Astrocyte (in vitro differentiated cells and primary cell): ENCODE measurements around the gene MEIKIN. TPM values are rescaled to one million over a fixed set of nuclear protein-coding genes. Genes with fewer than 3 reads are reported as not detected.
"Not testable (repeated sequence)": the region's sequence is repeated elsewhere in the genome, so short reads cannot be mapped to it uniquely, and the experiment has no call there.

Experiments used
- DNase-seq: peaks from one replicate; pipeline ENCODE4 v3.0.0-alpha.2; 2010; ENCODE audit warnings: low read depth
- FAIRE-seq: peaks from 2 replicates; lab custom pipeline; 2011; peaks lifted over from hg19 to GRCh38; lab: Jason Lieb, UNC
- H2AFZ ChIP-seq: 2 replicates; pipeline ENCODE4 v1.6.0; 2012; ENCODE audit warnings: low read depth, low read length, inconsistent platforms
- H3K27ac ChIP-seq: 2 replicates; pipeline ENCODE4 v1.5.1; 2011; ENCODE audit warnings: low read depth, low read length, inconsistent platforms
- H3K27me3 ChIP-seq: 2 replicates; pipeline ENCODE4 v1.6.0; 2011; ENCODE audit warnings: low read length, inconsistent platforms; ENCODE audit not compliant: insufficient read depth
- H3K36me3 ChIP-seq: 2 replicates; pipeline ENCODE4 v1.5.1; 2011; ENCODE audit warnings: low read length, inconsistent platforms; ENCODE audit not compliant: insufficient read depth
- H3K4me1 ChIP-seq: 2 replicates; pipeline ENCODE4 v1.5.1; 2011; ENCODE audit warnings: low read length, inconsistent platforms; ENCODE audit not compliant: insufficient read depth
- H3K4me2 ChIP-seq: 2 replicates; pipeline ENCODE4 v1.6.0; 2012; ENCODE audit warnings: low read length, inconsistent platforms
- H3K4me3 ChIP-seq: 2 replicates; pipeline ENCODE4 v1.5.1; 2011; ENCODE audit warnings: low read depth, mild to moderate bottlenecking, low read length, inconsistent platforms; ENCODE audit not compliant: insufficient read depth
- H3K79me2 ChIP-seq: 2 replicates; pipeline ENCODE4 v1.6.0; 2012; ENCODE audit warnings: mild to moderate bottlenecking, low read length, inconsistent platforms; ENCODE audit not compliant: insufficient read depth
- H3K9ac ChIP-seq: 2 replicates; pipeline ENCODE4 v1.6.0; 2012; ENCODE audit warnings: mild to moderate bottlenecking, low read length, inconsistent platforms
- H3K9me3 ChIP-seq: 2 replicates; pipeline ENCODE4 v1.5.1; 2012; ENCODE audit warnings: low read depth, mild to moderate bottlenecking, low read length, inconsistent platforms; ENCODE audit not compliant: insufficient read depth
- H4K20me1 ChIP-seq: 2 replicates; pipeline ENCODE4 v1.6.0; 2012; ENCODE audit warnings: low read length, inconsistent platforms; ENCODE audit not compliant: insufficient read depth
- H3K27ac Mint-ChIP-seq: one replicate; pipeline ENCODE4 v1.8.0; 2021; ENCODE audit warnings: mild to moderate bottlenecking, mixed read lengths; ENCODE audit not compliant: unreplicated experiment
- H3K27me3 Mint-ChIP-seq: one replicate; pipeline ENCODE4 v1.8.0; 2021; ENCODE audit warnings: low read depth, mixed read lengths; ENCODE audit not compliant: unreplicated experiment
- H3K36me3 Mint-ChIP-seq: one replicate; pipeline ENCODE4 v1.8.0; 2021; ENCODE audit warnings: low read depth, mixed read lengths; ENCODE audit not compliant: unreplicated experiment
- H3K4me1 Mint-ChIP-seq: one replicate; pipeline ENCODE4 v1.8.0; 2021; ENCODE audit warnings: low read depth, mixed read lengths; ENCODE audit not compliant: unreplicated experiment
- H3K4me3 Mint-ChIP-seq: one replicate; pipeline ENCODE4 v1.8.0; 2021; ENCODE audit warnings: mild to moderate bottlenecking, moderate library complexity, mixed read lengths; ENCODE audit not compliant: unreplicated experiment
- H3K9me3 Mint-ChIP-seq: one replicate; pipeline ENCODE4 v1.8.0; 2021; ENCODE audit warnings: mild to moderate bottlenecking, mixed read lengths; ENCODE audit not compliant: unreplicated experiment
- CTCF ChIP-seq: IDR thresholded peaks from 2 replicates; pipeline ENCODE4 v1.5.1; 2011; ENCODE audit warnings: low read depth, mild to moderate bottlenecking, inconsistent platforms, low read length, moderate library complexity; ENCODE audit not compliant: insufficient read depth
- EZH2 ChIP-seq: IDR thresholded peaks from 2 replicates; pipeline ENCODE4 v1.6.1; 2012; ENCODE audit warnings: mild to moderate bottlenecking, low read length, inconsistent platforms; ENCODE audit not compliant: insufficient read depth
- total RNA-seq: library from RNA; stranded (reverse); gene quantifications from 2 replicates; pipeline ENCODE4 v1.2.1, GENCODE V29; 2021

MEIKIN gene
- total RNA-seq, 1 donor from 2014 or later, result not detected

GRCh38 chr5:131846536-131846935 lies 98.9 kb downstream of the MEIKIN start:
- Mint-ChIP-seq H3K36me3 (no peaks in the 10 kb centered on the region), H3K27ac (no peak overlapping the region), H3K4me3 (no peak overlapping the region), H3K27me3 (no peaks in the 10 kb centered on the region), H3K4me1 (no peaks in the 10 kb centered on the region), H3K9me3 (peaks cover 40% of the 10 kb centered on the region)
- H3K4me2 ChIP-seq, result no peak overlapping the region
- no peak overlapping the region for H3K4me3 ChIP-seq
- FAIRE-seq, result no peak
- no peaks in the 10 kb centered on the region for H3K27me3 ChIP-seq
- no peak for DNase-seq
- no peaks in the 10 kb centered on the region for H3K36me3 ChIP-seq
- no peaks in the 10 kb centered on the region for H4K20me1 ChIP-seq
- H3K79me2 ChIP-seq, result no peaks in the 10 kb centered on the region
- no peak overlapping the region for H3K27ac ChIP-seq
- no peak overlapping the region for H3K9ac ChIP-seq
- H3K4me1 ChIP-seq, result no peaks in the 10 kb centered on the region
- H2AFZ ChIP-seq, result no peak overlapping the region
- TF ChIP-seq CTCF (no peak), EZH2 (no peak)
- H3K9me3 ChIP-seq, result peaks cover 3% of the 10 kb centered on the region

GRCh38 chr5:131845828-131846227 lies 99.6 kb downstream of the MEIKIN start:
- no peak for DNase-seq
- no peak for TF ChIP-seq CTCF
- TF ChIP-seq EZH2, result no peak
- H3K4me3 ChIP-seq, result no peak overlapping the region
- FAIRE-seq, result no peak
- no peaks in the 10 kb centered on the region for H3K36me3 Mint-ChIP-seq
- peaks cover 3% of the 10 kb centered on the region for H3K9me3 ChIP-seq
- H3K4me2 ChIP-seq, result no peak overlapping the region
- H3K27me3 Mint-ChIP-seq, result no peaks in the 10 kb centered on the region
- H3K9me3 Mint-ChIP-seq, result peaks cover 40% of the 10 kb centered on the region
- no peak overlapping the region for H3K27ac ChIP-seq
- no peak overlapping the region for H3K4me3 Mint-ChIP-seq
- no peaks in the 10 kb centered on the region for H3K27me3 ChIP-seq
- no peaks in the 10 kb centered on the region for H3K4me1 ChIP-seq
- no peak overlapping the region for H3K9ac ChIP-seq
- H4K20me1 ChIP-seq, result no peaks in the 10 kb centered on the region
- H3K27ac Mint-ChIP-seq, result no peak overlapping the region
- H3K79me2 ChIP-seq, result no peaks in the 10 kb centered on the region
- no peaks in the 10 kb centered on the region for H3K36me3 ChIP-seq
- no peak overlapping the region for H2AFZ ChIP-seq
- no peaks in the 10 kb centered on the region for H3K4me1 Mint-ChIP-seq

- H3K4me1 ChIP-seq, H3K36me3 ChIP-seq, H3K4me3 ChIP-seq, H3K9me3 ChIP-seq, H3K79me2 ChIP-seq, H3K4me2 ChIP-seq, FAIRE-seq, H3K36me3 Mint-ChIP-seq, H3K4me1 Mint-ChIP-seq, H3K27me3 ChIP-seq, H3K27ac ChIP-seq, H3K4me3 Mint-ChIP-seq, H3K9ac ChIP-seq, H2AFZ ChIP-seq, DNase-seq, H3K27ac Mint-ChIP-seq, H4K20me1 ChIP-seq, H3K27me3 Mint-ChIP-seq: not testable (repeated sequence)
- H3K9me3 Mint-ChIP-seq, result peaks cover 33% of the 10 kb centered on the region
These were observed 102.5 kb downstream of the MEIKIN start for GRCh38 chr5:131842971-131843370.

- H3K4me3 Mint-ChIP-seq, H3K27ac ChIP-seq, H3K4me1 ChIP-seq, DNase-seq, H3K4me3 ChIP-seq, H3K27me3 ChIP-seq, FAIRE-seq, H3K4me1 Mint-ChIP-seq, H2AFZ ChIP-seq, H3K36me3 ChIP-seq, H3K4me2 ChIP-seq, H3K9ac ChIP-seq, H4K20me1 ChIP-seq, H3K27me3 Mint-ChIP-seq, H3K79me2 ChIP-seq, H3K9me3 ChIP-seq, H3K27ac Mint-ChIP-seq, H3K9me3 Mint-ChIP-seq, H3K36me3 Mint-ChIP-seq: not testable (repeated sequence)
These were observed 112.8 kb downstream of the MEIKIN start for GRCh38 chr5:131832702-131833101.
